ENCODE data around the gene FZD10. TPM values are rescaled to one million over a fixed set of nuclear protein-coding genes. Genes with fewer than 3 reads are reported as not detected.

Gene FZD10
- total and polyA plus RNA-seq, 2 experiments from 2014 or later: 0.11 to 0.45 TPM

- no peak for TF ChIP-seq EZH2 (IDR thresholded peaks at IDR 0.05; ENCODE audit: low read depth, unreplicated experiment)
Measured at GRCh38 chr12:130200445-130200844, 38.2 kb downstream of the FZD10 start (continued).

- H3K4me3 Mint-ChIP-seq: no peak overlapping the region
- H3K4me1 Mint-ChIP-seq: no peaks in the 10 kb centered on the region
- H3K27ac ChIP-seq (ENCODE audit: low read depth): no peak overlapping the region
- H3K4me2 ChIP-seq: no peak overlapping the region
- no peaks in the 10 kb centered on the region; the same call in 1 of the 3 replicates for H3K9me3 Mint-ChIP-seq
- H3K4me3 ChIP-seq: no peak overlapping the region
- no peaks in the 10 kb centered on the region for H3F3A ChIP-seq (replicated peaks; ENCODE audit: low read depth)
- H3K9me2 ChIP-seq (ENCODE audit: insufficient read depth): no peaks in the 10 kb centered on the region
- DNase-seq (ENCODE audit: low spot score): no peak
- no peaks in the 10 kb centered on the region for H4K20me1 ChIP-seq (replicated peaks; ENCODE audit: insufficient read depth)
- peaks cover 55% of the 10 kb centered on the region for H3K36me3 Mint-ChIP-seq (ENCODE audit: low read depth)
- no peaks in the 10 kb centered on the region for H3K79me2 ChIP-seq (replicated peaks; ENCODE audit: insufficient read depth)
- no peaks in the 10 kb centered on the region for H3K36me3 ChIP-seq (ENCODE audit: insufficient read depth)
- no peak for ATAC-seq
- H3K27me3 ChIP-seq (ENCODE audit: insufficient read depth): no peaks in the 10 kb centered on the region
- H3K4me1 ChIP-seq (ENCODE audit: insufficient read depth): no peaks in the 10 kb centered on the region
- peaks cover 6% of the 10 kb centered on the region for H3K27me3 Mint-ChIP-seq (ENCODE audit: insufficient read depth, low read depth, poor library complexity)
- no peak overlapping the region for H2AFZ ChIP-seq
- H3K27ac Mint-ChIP-seq: no peak overlapping the region
- TF ChIP-seq CTCF (conservative IDR thresholded peaks at IDR 0.05; ENCODE audit: low read depth in 2 of 2): no peak
- TF ChIP-seq STAT1 (IDR thresholded peaks at IDR 0.05; ENCODE audit: unreplicated experiment): no peak
- no peak for TF ChIP-seq CREB1 (CRISPR knock-in tag; IDR thresholded peaks at IDR 0.05; ENCODE audit: low read depth)
- no peak for TF ChIP-seq ZNF331 (CRISPR knock-in tag; IDR thresholded peaks at IDR 0.05; ENCODE audit: low read depth)
- TF ChIP-seq EZH2 (IDR thresholded peaks at IDR 0.05; ENCODE audit: low read depth, unreplicated experiment): no peak
- no peak for TF ChIP-seq NANOG (IDR thresholded peaks at IDR 0.05; ENCODE audit: borderline replicate concordance)
- no peak for TF ChIP-seq POLR2AphosphoS5 (IDR thresholded peaks at IDR 0.05; ENCODE audit: low read depth)
- no peak for TF ChIP-seq ZNF462 (CRISPR knock-in tag; IDR thresholded peaks at IDR 0.05)
- TF ChIP-seq ETS1 (IDR thresholded peaks at IDR 0.05): no peak
- no peak for TF ChIP-seq ZNF114 (CRISPR knock-in tag; IDR thresholded peaks at IDR 0.05)
- TF ChIP-seq REST (IDR thresholded peaks at IDR 0.05; ENCODE audit: unreplicated experiment): no peak
- TF ChIP-seq EZH2phosphoT487 (IDR thresholded peaks at IDR 0.05; ENCODE audit: unreplicated experiment): no peak
Measured at GRCh38 chr12:130201037-130201436, 38.8 kb downstream of the FZD10 start.

Data from GM23338 (cell line).